ENCODE data around the gene PPFIBP1.
"Not testable (repeated sequence)": the region's sequence is repeated elsewhere in the genome, so short reads cannot be mapped to it uniquely, and the experiment has no call there.

The PPFIBP1 gene

DNA sequence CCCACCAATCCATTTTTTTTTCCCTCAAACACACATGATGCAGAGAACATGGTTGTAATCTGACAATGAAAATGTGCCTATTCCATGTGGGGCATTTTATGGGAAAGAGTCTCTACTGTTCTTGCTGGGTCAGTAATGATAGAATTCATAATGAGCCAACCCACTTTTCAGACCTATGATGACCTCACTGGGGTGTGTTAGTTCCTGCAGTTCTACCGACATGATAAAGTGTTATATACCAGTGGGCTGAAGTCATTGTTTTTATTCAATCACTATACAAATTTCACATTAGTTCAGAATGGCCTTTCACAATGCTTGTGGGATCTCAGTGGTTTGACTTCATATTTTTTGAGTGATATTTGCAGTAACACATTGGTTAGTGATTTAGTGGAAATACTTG is 47.5 kb downstream of the PPFIBP1 start:
- peak; percentile 93 for DNase-seq

DNA sequence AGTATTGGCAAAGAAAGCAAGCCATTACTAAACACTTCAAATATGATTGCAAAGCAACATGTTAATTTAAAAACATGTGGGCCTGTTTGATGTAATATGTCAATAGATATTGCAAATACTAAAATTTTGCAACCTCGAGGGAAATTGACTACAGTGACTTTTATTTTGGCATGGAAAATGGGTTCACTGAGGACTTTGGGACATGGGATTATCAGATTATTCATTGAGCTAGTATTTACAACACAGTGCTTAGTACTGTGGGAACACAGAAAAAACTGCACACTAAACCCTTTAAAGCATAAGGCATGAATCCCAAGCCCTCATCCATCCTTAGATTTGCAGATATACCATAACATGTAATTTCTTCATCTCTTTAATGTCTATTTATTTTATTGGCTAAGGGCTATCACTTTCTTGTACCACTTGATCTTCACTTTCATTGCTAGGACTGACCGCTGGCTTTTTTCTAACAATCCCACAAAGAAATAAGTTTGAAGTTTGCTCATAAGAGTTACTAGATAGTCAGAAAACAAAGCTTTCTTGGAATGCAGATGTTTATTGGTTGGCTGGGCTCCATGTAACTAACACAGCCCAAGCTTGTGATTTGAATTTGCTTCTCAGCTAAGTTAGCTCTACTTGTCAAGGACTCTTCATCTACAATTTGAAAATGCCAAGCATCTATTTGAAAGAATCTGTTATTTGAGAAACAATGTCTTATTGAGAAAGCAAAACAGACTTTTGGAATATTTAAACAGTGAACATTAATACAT is 48.7 kb downstream of the PPFIBP1 start:
- DNase-seq = peak; percentile 38

DNA sequence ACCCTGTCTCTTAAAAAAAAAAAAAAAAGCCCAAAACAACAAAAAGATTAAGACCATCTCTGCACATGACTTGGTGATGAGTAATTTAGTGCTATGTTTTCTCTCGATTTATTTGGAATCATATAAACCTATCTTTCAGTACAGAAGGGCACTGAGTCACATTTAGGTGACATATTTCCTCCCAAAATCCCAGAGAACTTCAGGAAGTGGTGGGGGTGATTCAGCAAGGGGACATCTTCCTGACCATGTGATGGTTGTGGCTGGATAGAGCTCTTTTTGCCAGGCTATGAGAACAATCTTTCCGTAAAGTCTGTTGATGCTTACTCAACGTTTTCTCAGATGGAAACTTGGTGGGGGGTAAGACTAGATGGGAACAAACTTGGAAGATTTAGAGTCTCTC is 50.0 kb downstream of the PPFIBP1 start:
- DNase-seq = peak; percentile 96

GRCh38 chr12:27575090-27575761 is 51.2 kb downstream of the PPFIBP1 start:
- no peak for DNase-seq

DNA sequence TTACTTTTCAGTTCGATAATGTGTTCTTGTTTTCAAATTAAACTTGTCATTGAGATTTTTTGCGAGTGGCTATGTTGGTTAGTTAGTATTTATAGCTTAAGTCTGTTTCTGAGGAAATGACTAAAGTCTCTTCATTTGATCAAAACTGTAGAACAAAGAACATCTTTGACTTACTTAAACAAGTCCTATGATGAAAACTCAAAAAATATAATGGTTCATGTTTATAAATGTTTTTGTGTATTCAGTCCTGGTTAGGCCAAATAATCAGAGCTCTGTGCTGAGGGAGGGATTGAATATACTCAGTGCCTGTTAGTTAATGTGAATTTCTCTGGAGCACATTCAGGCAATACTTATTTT is 51.7 kb downstream of the PPFIBP1 start:
- no peak for DNase-seq

DNA sequence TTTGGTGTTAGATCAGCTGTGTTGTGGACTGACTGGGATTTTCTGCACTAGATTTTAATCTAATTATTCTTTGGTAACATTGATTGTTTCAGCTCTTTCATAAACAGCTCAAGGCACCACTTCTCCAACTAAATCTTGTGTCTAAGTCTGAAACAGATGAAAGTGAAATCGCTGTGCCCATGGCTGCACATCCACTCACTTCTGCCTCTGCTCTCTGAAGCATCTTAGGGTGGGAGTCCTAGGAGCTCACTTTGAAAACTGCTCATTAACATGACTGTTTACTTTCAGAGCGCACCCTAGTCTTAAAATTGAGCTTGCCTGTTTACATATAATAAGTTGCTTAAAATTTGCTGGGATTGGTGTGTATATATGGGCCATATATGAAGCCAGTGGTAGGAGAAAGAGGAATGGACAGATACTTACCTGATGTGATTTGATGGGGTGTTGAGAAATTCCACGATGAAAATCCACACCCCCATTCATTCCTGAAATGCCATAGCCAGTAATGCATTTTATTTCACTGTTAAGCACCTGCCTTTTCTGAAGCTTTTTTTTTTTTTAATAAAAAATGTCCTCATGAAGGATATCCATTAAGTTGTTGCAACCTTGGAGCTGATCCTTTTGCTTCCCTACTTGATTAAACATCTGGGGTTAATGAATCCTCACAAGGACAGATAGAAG is 52.8 kb downstream of the PPFIBP1 start:
- no peak for DNase-seq

DNA sequence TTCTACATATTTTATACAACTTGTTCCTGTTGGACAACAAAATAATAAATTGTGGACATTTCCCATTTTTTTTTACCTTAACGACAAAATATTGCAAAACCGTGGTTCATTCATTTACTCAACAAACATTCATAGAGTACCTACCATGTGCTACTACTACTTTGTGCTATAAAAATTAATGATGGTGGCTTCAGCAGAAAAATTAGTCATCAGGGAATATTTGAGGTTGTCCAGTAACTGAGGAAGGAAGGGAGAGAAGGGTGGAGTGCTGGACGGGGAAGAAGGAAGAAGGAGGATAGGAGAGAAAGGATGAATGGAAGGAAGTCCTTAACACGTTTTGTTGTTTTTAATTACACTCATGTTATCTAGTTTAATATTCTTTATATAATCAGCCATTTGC is 53.7 kb downstream of the PPFIBP1 start:
- no peak for DNase-seq

- DNase-seq = no peak
These were observed 54.8 kb downstream of the PPFIBP1 start for GRCh38 chr12:27578689-27579372.

- no peak for DNase-seq
These were observed 56.7 kb downstream of the PPFIBP1 start for GRCh38 chr12:27580561-27581330.

DNA sequence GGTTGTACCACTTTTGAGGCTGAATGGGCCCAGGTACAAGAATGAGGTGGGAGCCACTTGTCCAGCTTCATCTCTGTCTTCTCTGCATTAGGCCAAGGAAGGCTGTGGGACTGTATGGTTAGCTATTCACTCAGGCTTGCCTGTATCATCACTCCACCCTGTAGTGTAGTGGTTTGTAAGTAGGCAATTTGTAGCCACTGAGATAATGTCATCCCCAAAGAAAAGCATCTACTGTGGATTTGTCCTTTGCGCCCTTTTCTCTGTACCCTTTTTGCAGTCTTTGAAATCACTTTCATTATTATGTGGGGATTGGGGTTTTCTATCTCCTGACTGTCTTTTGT is 57.3 kb downstream of the PPFIBP1 start:
- DNase-seq = not testable (repeated sequence)

DNA sequence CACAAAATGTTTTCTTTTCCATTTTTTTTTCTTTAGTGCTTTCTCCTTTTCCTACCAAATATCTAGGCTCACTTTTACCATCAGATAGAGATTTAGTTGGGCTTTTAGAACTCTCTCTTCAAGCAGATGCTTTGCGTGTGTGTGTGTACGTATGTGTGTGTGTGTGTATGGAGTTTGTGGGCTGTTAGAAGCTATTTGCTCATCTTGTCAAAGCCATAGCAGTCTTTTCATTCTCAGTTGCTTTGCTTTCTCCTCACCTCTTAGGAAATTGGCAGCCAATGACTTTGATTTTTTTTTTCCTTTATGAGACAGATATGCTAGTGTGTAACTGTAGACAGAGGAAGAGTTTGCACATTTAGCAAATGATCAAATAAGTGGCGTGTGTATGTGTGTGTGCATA is 57.8 kb downstream of the PPFIBP1 start:
- DNase-seq = peak; percentile 28

GRCh38 chr12:27582445-27582844 is 58.4 kb downstream of the PPFIBP1 start:
- not testable (repeated sequence) for DNase-seq

DNA sequence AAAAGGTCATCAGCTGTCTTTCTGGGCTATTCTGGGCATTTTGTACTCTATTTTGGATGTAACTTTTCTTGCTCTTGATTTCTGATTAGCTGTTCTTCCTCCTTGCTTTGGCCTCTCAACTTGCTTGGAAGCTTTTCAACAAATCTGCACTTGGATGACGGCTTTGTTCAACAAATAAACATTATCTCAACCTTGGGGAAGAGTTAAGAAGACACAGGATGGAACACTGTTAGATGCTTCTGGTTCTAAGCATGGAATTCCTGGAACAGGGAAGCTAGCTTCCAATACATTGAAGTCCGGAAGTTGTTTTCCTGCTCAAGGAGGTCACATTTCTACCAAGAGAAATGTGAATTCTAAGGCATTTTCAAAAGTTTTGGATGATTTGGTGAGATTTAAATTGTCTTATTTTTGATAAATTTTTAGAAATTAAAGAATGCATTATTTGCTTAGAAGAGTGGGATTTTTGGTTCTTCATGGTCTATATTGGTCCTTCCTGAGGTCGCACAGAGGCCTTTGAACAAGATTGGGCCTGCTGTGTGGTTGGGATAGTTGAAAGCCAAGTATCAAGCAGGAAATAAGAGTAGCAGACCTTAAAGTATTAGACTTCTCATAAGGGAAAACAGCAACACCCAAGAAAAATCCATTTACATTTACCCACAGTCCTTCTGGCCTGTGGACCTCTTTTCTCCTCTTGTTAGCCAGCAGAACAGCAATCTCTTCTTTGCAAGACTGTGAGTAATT is 59.2 kb downstream of the PPFIBP1 start:
- DNase-seq = no peak

GRCh38 chr12:27583981-27584380 is 60.0 kb downstream of the PPFIBP1 start:
- DNase-seq = no peak

DNA sequence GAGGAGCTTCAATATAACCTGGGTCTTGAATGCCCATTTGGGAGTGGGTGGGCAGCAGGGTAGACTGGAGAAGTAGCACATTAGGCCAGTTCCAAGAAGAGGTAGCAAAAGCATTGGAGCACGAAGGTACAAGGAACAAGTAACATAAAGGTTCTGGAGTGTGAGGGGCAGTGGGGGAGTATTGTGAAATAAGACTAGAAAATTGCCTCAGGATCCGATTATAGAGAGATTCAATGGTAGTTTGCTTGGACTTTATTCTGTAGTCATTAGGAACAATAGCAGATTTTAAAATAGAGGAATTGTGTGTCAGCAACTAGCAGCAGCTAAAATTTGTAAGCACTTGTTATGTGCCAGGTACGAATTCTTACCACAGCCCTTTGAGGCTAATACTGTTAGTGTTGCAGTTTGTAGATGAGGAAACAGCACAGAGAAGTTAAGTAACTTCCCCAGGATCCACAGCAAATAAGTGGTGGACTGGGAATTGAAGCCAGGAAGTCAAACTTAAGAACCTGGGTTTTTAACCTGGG is 61.8 kb downstream of the PPFIBP1 start:
- DNase-seq = no peak

DNA sequence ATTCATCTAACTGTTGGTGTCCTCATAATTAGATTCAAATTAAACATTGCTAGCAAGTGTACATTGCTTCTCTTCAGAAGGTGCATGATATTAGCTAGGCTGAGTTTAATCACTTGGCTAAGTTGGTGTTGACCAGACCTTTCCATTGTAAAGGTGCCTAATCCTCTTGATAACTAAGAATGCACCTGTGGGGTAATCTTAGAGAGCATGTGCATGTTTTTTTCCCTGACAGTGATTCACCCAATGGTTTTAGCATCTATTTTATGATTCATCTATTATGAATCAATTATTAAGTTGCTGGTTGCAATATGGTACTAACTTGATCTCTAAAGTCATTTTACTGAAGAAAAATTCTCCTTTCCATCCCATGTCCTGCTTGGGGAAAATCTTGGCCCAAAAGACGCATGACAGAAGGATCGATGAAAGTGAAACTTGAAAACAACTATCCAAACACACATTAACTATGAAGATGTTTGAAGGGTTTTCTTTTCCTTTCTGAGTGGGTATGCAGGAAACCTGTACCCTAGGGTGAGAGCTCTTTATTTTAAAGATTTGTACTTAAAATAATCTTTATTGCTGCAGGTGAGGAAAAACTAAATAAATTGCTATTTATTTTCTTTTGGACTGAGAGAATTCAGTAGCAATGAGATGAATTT is 64.2 kb downstream of the PPFIBP1 start:
- DNase-seq = not testable (repeated sequence)

- no peak for DNase-seq
These were observed 64.8 kb downstream of the PPFIBP1 start for GRCh38 chr12:27588776-27589175.

- no peak for DNase-seq
These were observed 65.4 kb downstream of the PPFIBP1 start for GRCh38 chr12:27589419-27589818.

GRCh38 chr12:27591698-27592097 is 67.7 kb downstream of the PPFIBP1 start:
- DNase-seq = not testable (repeated sequence)

DNA sequence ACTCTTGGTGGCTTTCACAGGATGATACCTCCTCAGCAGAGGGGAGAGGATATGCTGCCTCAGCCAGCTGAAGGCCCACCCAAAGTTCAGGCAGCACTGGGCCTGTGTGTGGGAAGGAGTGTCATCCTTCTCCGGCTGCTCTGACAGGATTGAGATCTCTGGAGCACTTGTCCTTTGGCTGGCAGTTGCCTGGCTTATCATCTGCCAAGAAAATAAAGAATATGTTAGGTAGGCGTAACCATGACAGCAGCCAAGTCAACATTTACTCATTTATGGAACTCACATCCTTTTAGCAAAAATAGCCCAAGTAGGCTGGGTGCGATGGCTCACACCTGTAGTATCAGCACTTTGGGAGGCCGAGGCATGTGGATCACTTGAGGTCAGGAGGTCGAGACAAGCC is 68.5 kb downstream of the PPFIBP1 start:
- DNase-seq = peak; percentile 32

DNA sequence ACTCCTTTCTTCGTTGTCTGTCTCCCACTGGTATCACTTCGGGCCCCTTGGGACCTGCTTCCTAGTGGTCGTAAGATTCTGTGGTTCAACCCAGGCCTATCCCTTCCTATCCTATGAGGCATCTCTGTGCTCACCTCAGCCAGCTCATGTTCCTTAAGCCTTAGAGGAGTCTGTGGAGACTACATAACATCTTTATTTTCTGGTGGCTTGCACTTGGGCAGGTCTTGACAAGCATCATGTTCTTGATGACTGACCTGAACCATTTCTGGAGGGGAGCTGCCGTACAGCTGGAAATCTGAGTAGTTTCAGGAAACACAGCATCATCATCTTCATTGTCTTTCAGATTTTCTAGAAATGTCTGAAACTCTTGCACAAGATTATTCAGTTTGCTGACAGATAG is 69.3 kb downstream of the PPFIBP1 start:
- DNase-seq = no peak
